ENCODE data around the gene ERBB2.

DNA sequence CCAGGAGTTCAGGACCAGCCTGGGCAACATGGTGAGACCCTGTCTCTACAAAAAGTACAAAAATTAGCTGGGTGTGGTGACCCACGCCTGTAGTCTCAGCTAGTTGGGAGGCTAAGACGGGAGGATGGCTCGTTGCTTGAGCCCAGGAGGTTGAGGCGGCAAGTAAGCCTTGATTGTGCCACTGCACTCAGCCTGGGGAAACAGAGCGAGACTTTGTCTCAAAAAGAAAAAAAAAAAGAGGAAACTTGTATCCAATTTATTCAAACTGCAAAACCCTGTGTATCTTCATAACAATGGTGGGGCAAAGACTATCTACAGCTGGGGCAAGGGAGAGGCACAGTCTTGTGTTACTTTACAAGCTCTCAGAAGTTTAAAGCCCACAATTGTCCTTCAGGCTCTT, 59.3 kb downstream of the ERBB2 start:
- TF ChIP-seq, protein P1, sequence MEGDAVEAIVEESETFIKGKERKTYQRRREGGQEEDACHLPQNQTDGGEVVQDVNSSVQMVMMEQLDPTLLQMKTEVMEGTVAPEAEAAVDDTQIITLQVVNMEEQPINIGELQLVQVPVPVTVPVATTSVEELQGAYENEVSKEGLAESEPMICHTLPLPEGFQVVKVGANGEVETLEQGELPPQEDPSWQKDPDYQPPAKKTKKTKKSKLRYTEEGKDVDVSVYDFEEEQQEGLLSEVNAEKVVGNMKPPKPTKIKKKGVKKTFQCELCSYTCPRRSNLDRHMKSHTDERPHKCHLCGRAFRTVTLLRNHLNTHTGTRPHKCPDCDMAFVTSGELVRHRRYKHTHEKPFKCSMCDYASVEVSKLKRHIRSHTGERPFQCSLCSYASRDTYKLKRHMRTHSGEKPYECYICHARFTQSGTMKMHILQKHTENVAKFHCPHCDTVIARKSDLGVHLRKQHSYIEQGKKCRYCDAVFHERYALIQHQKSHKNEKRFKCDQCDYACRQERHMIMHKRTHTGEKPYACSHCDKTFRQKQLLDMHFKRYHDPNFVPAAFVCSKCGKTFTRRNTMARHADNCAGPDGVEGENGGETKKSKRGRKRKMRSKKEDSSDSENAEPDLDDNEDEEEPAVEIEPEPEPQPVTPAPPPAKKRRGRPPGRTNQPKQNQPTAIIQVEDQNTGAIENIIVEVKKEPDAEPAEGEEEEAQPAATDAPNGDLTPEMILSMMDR (IDR thresholded peaks at IDR 0.05) = no peak
- TF ChIP-seq EZH2 (IDR thresholded peaks at IDR 0.05) = no peak

Measured in neural progenitor cell (in vitro differentiated cells).